ENCODE results near the gene NEXN.

NEXN gene

GRCh38 chr1:77888081-77888780 is at the start of gene NEXN:
TSS of gene NEXN (plus strand) at chr1:77888624. CDS start at chr1:77916107, 27,483 bp downstream.
- peak; percentile 59 for DNase-seq

- DNase-seq: no peak
Measured at GRCh38 chr1:77841574-77841973, 46.9 kb upstream of the NEXN start.

GRCh38 chr1:77845951-77846350 is 42.5 kb upstream of the NEXN start:
- DNase-seq: no peak

GRCh38 chr1:77846966-77847365 is 41.5 kb upstream of the NEXN start:
- DNase-seq: no peak

- peak; percentile 64 for DNase-seq
Measured at GRCh38 chr1:77847621-77848080, 40.8 kb upstream of the NEXN start.

- no peak for DNase-seq
Measured at GRCh38 chr1:77850082-77850481, 38.3 kb upstream of the NEXN start.

- no peak for DNase-seq
Measured at GRCh38 chr1:77857552-77857951, 30.9 kb upstream of the NEXN start.

- DNase-seq: no peak
Measured at GRCh38 chr1:77858725-77859124, 29.7 kb upstream of the NEXN start.

- no peak for DNase-seq
Measured at GRCh38 chr1:77859248-77859647, 29.2 kb upstream of the NEXN start.

- no peak for DNase-seq
Measured at GRCh38 chr1:77866296-77866695, 22.1 kb upstream of the NEXN start.

- no peak for DNase-seq
Measured at GRCh38 chr1:77872645-77873044, 15.8 kb upstream of the NEXN start.

GRCh38 chr1:77873461-77873860 is 15.0 kb upstream of the NEXN start:
- no peak for DNase-seq

GRCh38 chr1:77874804-77875445 is 13.5 kb upstream of the NEXN start:
- DNase-seq: no peak

- DNase-seq: no peak
Measured at GRCh38 chr1:77876884-77877283, 11.5 kb upstream of the NEXN start.

GRCh38 chr1:77881061-77881460 is 7.4 kb upstream of the NEXN start:
- DNase-seq: no peak

- no peak for DNase-seq
Measured at GRCh38 chr1:77882411-77882810, 6.0 kb upstream of the NEXN start.

- DNase-seq: peak; percentile 70
Measured at GRCh38 chr1:77888781-77889642, 588 bp downstream of the NEXN start.

GRCh38 chr1:77889671-77890070 is 1.2 kb downstream of the NEXN start:
- DNase-seq: no peak

- no peak for DNase-seq
Measured at GRCh38 chr1:77891200-77891599, 2.8 kb downstream of the NEXN start.

GRCh38 chr1:77899647-77900320 is 11.4 kb downstream of the NEXN start:
- DNase-seq: no peak

GRCh38 chr1:77900687-77901293 is 12.4 kb downstream of the NEXN start:
- no peak for DNase-seq

- no peak for DNase-seq
Measured at GRCh38 chr1:77905603-77906002, 17.2 kb downstream of the NEXN start.

Data from activated CD8-positive, alpha-beta memory T cell treated with anti-CD3 and anti-CD28 coated beads for 24 hours (primary cell).